GM12865 (cell line): ENCODE data around the gene CLTCL1.
"Not testable (repeated sequence)": the region's sequence is repeated elsewhere in the genome, so short reads cannot be mapped to it uniquely, and the experiment has no call there.

Experiments
- DNase-seq: peaks from one replicate; pipeline ENCODE4 v3.0.0; 2010; ENCODE audit warnings: low read depth
- H3K4me3 ChIP-seq: 2 replicates; pipeline ENCODE4 v1.5.1; 2011; ENCODE audit warnings: mild to moderate bottlenecking, low read depth, low read length, control low read depth
- CTCF ChIP-seq: IDR thresholded peaks from 2 replicates; pipeline ENCODE4 v1.5.1; 2011; ENCODE audit warnings: low read length, control low read depth, low read depth, inconsistent platforms; ENCODE audit not compliant: insufficient read depth; ENCODE audit errors: missing control alignments

Gene CLTCL1

GRCh38 chr22:19265779-19266178, 25.7 kb downstream of the CLTCL1 start:
- no peak for TF ChIP-seq CTCF
- H3K4me3 ChIP-seq = no peak overlapping the region
- DNase-seq = no peak

GRCh38 chr22:19260804-19261203, 30.7 kb downstream of the CLTCL1 start:
- no peak overlapping the region for H3K4me3 ChIP-seq
- no peak for TF ChIP-seq CTCF
- no peak for DNase-seq

- no peak for DNase-seq
- TF ChIP-seq CTCF = no peak
- H3K4me3 ChIP-seq = no peak overlapping the region
Observed at GRCh38 chr22:19260194-19260593, 31.3 kb downstream of the CLTCL1 start.

- DNase-seq, H3K4me3 ChIP-seq: not testable (repeated sequence)
Observed at GRCh38 chr22:19258968-19259288, 32.6 kb downstream of the CLTCL1 start.

GRCh38 chr22:19258371-19258770, 33.1 kb downstream of the CLTCL1 start:
- no peak overlapping the region for H3K4me3 ChIP-seq
- no peak for TF ChIP-seq CTCF
- no peak for DNase-seq

- not testable (repeated sequence) for DNase-seq, H3K4me3 ChIP-seq
Observed at GRCh38 chr22:19256362-19256761, 35.2 kb downstream of the CLTCL1 start.

- DNase-seq = no peak
- no peak overlapping the region for H3K4me3 ChIP-seq
- no peak for TF ChIP-seq CTCF
Observed at GRCh38 chr22:19253143-19253542, 38.4 kb downstream of the CLTCL1 start.

- no peak for TF ChIP-seq CTCF
- no peak for DNase-seq
- no peak overlapping the region for H3K4me3 ChIP-seq
Observed at GRCh38 chr22:19244600-19245352, 46.7 kb downstream of the CLTCL1 start.
